IPS DF 6.9 (cell line): ENCODE measurements around the gene MVK.

Experiments used
- DNase-seq: peaks from one replicate; pipeline ENCODE4 v3.0.0-alpha.2; 2013; ENCODE audit warnings: low read depth, low spot score
- H3K27ac ChIP-seq: one replicate; pipeline ENCODE4 v1.5.1; 2013; ENCODE audit warnings: low read length, control low read depth
- H3K27me3 ChIP-seq: 2 replicates; pipeline ENCODE4 v1.6.1; 2013; ENCODE audit warnings: mild to moderate bottlenecking, low read length; ENCODE audit not compliant: control insufficient read depth, insufficient read depth
- H3K36me3 ChIP-seq: 2 replicates; pipeline ENCODE4 v1.6.1; 2013; ENCODE audit warnings: low read length; ENCODE audit not compliant: control insufficient read depth, insufficient read depth
- H3K4me1 ChIP-seq: 2 replicates; pipeline ENCODE4 v1.6.1; 2013; ENCODE audit warnings: low read length; ENCODE audit not compliant: control insufficient read depth, insufficient read depth
- H3K4me3 ChIP-seq: 2 replicates; pipeline ENCODE4 v1.5.1; 2013; ENCODE audit warnings: mild to moderate bottlenecking, low read length
- H3K9me3 ChIP-seq: 2 replicates; pipeline ENCODE4 v1.6.1; 2013; ENCODE audit warnings: low read length, inconsistent platforms; ENCODE audit not compliant: control insufficient read depth, insufficient read depth
- WGBS: extraction: QIAGEN DNeasy Blood & Tissue Kit; methylation state at CpG from one replicate; pipeline ENCODE4 v1.1.7; 2013; ENCODE audit warnings: mixed read lengths, missing lambda C conversion rate; ENCODE audit not compliant: insufficient read length, insufficient coverage; 5-methylcytosine and 5-hydroxymethylcytosine counted together

The MVK gene

GRCh38 chr12:109555431-109556315 is 17.9 kb upstream of the MVK start:
- H3K4me3 ChIP-seq = no peak overlapping the region
- no peaks in the 10 kb centered on the region for H3K4me1 ChIP-seq
- DNase-seq = no peak
- no peaks in the 10 kb centered on the region for H3K27me3 ChIP-seq
- H3K36me3 ChIP-seq = no peaks in the 10 kb centered on the region
- no peaks in the 10 kb centered on the region for H3K9me3 ChIP-seq
- WGBS = no CpG with 5 or more reads among the region's 18 CpGs
- H3K27ac ChIP-seq = no peak overlapping the region

DNA sequence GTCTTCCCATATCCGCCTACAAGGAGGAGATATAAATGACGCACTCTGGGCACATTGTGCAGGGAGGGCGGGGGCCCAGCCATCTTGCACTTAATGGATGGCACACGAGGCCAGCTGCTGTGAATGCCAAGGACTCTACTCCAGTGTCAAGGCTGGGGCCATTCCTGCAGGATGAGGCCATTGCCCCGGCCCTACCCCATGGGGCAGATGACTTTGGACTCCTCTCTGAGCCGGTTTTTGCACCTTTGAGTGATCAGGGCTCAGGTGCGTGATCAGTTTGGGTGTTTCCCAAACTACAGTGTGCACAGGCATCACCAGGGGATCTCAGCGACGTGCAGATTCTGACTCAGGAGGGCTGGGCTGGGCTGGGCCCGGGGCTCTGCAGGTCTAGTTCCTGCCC is 16.4 kb upstream of the MVK start:
- Histone ChIP-seq H3K27ac (no peak overlapping the region), H3K9me3 (no peaks in the 10 kb centered on the region), H3K4me3 (no peak overlapping the region), H3K36me3 (no peaks in the 10 kb centered on the region), H3K4me1 (no peaks in the 10 kb centered on the region), H3K27me3 (no peaks in the 10 kb centered on the region)
- no CpG with 5 or more reads among the region's 10 CpGs for whole genome bisulfite sequencing
- no peak for DNase-seq

DNA sequence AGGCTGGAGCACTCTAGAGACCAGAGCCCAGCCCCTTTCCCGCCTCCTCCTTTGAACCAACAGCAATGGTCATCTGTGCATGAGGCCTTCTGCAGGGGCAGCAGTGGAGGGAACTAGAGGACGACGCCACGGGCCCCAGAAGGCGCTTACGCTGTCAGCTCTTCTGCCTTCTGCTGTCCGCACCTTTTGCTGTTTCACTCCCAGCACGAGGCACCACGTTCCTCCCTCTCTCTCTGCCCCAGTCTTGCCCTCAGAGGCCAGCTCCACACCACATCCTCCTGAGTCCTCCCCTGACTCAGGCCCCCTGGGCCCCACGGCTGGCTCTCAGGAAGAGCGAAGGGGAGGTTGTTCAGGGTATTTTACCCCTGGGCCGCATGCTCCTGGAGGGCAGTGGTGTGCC is 15.8 kb upstream of the MVK start:
- WGBS = no CpG with 5 or more reads among the region's 12 CpGs
- Histone ChIP-seq H3K27ac (no peak overlapping the region), H3K9me3 (no peaks in the 10 kb centered on the region), H3K36me3 (peaks cover 3% of the 10 kb centered on the region; the same call in 1 of the 2 replicates), H3K4me3 (no peak overlapping the region), H3K4me1 (no peaks in the 10 kb centered on the region), H3K27me3 (no peaks in the 10 kb centered on the region)
- DNase-seq = no peak

DNA sequence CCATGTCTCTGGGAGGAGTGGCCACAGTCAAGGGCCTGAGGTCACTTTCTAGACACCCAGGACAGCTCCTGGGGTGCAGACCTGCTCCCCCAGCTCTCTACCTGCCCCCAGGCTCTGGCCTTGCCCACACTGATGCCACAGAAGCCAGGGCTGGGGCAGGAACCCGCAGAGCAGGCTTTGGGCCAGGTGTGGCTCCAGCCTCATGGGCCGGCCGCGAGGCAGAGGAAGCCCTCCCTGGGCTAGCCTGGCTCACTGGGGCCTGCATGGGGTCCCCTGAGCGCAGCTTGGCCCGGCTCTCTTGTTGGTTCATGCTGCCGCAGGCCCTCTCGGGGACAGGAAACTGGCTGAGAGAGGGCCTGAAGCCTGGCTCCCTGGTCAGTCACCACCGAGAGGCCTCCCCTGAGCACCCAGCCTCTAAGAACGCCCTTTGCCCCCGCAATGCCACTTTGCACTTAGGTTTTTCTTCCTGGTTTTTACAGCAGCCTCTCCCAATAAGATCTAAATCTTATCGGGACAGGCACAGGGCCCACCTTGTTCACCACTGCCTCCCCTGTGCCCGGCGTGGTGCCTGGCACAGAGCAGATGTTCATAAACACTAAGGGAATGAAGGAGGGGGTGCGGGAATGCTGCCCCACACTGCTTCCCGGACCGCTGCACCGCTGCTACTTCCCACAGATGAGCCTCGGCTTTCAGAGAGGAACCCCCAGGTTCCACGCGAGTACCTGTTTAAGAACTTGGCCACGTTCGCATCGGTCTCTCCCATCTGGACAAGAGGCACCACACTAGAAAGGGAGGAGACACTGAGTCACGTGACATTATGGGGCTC is 15.0 kb upstream of the MVK start:
- Histone ChIP-seq H3K27ac (no peak overlapping the region), H3K9me3 (no peaks in the 10 kb centered on the region), H3K27me3 (no peaks in the 10 kb centered on the region), H3K4me3 (no peak overlapping the region), H3K36me3 (peaks cover 8% of the 10 kb centered on the region; the same call in 1 of the 2 replicates), H3K4me1 (no peaks in the 10 kb centered on the region)
- DNase-seq = no peak
- whole genome bisulfite sequencing = no CpG with 5 or more reads among the region's 25 CpGs

- no peak for DNase-seq
- Histone ChIP-seq H3K4me3 (no peak overlapping the region), H3K27ac (no peak overlapping the region), H3K9me3 (no peaks in the 10 kb centered on the region), H3K27me3 (no peaks in the 10 kb centered on the region), H3K4me1 (no peaks in the 10 kb centered on the region), H3K36me3 (peaks cover 8% of the 10 kb centered on the region; the same call in 1 of the 2 replicates)
- no CpG with 5 or more reads among the region's 6 CpGs for WGBS
These were observed 14.4 kb upstream of the MVK start for GRCh38 chr12:109559200-109559505.

- H3K27ac ChIP-seq = no peak overlapping the region
- WGBS = no CpG with 5 or more reads among the region's 10 CpGs
- no peaks in the 10 kb centered on the region for H3K27me3 ChIP-seq
- H3K4me3 ChIP-seq = no peak overlapping the region
- DNase-seq = no peak
- H3K4me1 ChIP-seq = no peaks in the 10 kb centered on the region
- H3K9me3 ChIP-seq = no peaks in the 10 kb centered on the region
- H3K36me3 ChIP-seq = peaks cover 8% of the 10 kb centered on the region; the same call in 1 of the 2 replicates
These were observed 14.0 kb upstream of the MVK start for GRCh38 chr12:109559601-109560000.

DNA sequence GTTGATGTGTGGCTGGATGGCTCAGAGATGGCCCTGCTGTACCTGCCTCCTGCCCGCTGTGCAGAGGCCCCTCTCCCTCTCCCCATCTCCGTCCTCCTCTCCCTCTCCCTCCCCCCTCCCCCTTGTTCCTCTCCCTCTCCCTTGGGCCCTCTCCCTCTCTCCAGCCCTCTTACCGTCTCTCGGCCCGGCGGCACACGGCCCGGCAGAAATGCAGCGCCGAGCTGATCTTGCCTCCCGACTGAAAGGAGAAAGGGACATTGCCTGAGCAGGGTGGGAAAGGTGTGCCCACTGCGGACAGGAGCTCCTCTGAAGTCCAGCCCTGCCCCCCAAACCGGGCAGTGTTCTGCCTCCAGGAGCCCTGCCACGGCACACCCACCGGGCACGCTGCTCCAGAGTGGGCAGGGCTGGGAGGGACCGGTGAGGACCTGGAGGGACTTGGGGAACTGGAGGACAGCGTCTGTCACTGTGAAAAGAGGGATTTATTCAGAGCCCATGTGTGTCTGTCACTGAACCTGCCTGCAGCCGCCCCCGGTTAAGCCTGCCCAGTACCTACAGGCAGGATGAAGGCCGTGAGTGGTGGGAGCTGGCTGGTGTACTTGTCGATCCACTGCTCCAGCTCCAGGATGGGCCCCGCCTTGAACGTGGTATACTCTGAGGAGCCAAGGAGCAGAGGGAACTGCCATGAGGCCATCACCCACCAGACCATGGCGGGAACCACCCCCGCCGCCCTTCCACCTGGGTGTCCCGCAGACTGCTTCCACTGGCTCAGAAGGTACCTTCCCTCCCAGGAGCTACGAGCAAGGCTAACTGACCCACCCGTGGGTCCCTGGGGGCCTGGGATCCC is 12.5 kb upstream of the MVK start:
- Histone ChIP-seq H3K27me3 (no peaks in the 10 kb centered on the region), H3K36me3 (peaks cover 8% of the 10 kb centered on the region; the same call in 1 of the 2 replicates), H3K4me3 (no peak overlapping the region), H3K27ac (no peak overlapping the region), H3K9me3 (no peaks in the 10 kb centered on the region), H3K4me1 (no peaks in the 10 kb centered on the region)
- DNase-seq = no peak
- WGBS = no CpG with 5 or more reads among the region's 30 CpGs

- Histone ChIP-seq H3K27ac (no peak overlapping the region), H3K4me3 (no peak overlapping the region), H3K36me3 (peaks cover 12% of the 10 kb centered on the region; the same call in 1 of the 2 replicates), H3K27me3 (no peaks in the 10 kb centered on the region), H3K9me3 (no peaks in the 10 kb centered on the region), H3K4me1 (no peaks in the 10 kb centered on the region)
- DNase-seq = no peak
- WGBS = no CpG with 5 or more reads among the region's 10 CpGs
These were observed 11.9 kb upstream of the MVK start for GRCh38 chr12:109561711-109562030.

GRCh38 chr12:109562871-109563270 is 10.7 kb upstream of the MVK start:
- Histone ChIP-seq H3K36me3 (peaks cover 12% of the 10 kb centered on the region; the same call in 1 of the 2 replicates), H3K27ac (no peak overlapping the region)

More at GRCh38 chr12:109562871-109563270, 10.7 kb upstream of the MVK start:
- H3K4me1 ChIP-seq = no peaks in the 10 kb centered on the region
- no peaks in the 10 kb centered on the region for H3K27me3 ChIP-seq
- H3K9me3 ChIP-seq = no peaks in the 10 kb centered on the region
- no peak overlapping the region for H3K4me3 ChIP-seq
- DNase-seq = no peak
- WGBS = no CpG with 5 or more reads among the region's 4 CpGs
